K562 (cell line): ENCODE measurements around the gene SLFN12.

ENCODE experiments used
- CTCF ChIP-seq, 3 experiments: IDR thresholded peaks in 2 of 3; conservative IDR thresholded peaks in 1 of 3; 2 replicates each; pipeline ENCODE4 v1.5.1; 2011 to 2012; ENCODE audit warnings: low read length in 3 of 3, mild to moderate bottlenecking in 3 of 3, control low read depth in 2 of 3, improper control_type of control experiment in 1 of 3, inconsistent platforms in 1 of 3, low read depth in 1 of 3, mixed read lengths in 1 of 3, moderate library complexity in 1 of 3; ENCODE audit not compliant: insufficient read depth in 2 of 3
- EP300 ChIP-seq: IDR thresholded peaks from 2 replicates; pipeline ENCODE4 v1.6.1; 2012; ENCODE audit warnings: low read length, improper control_type of control experiment
- NR2C1 ChIP-seq, 2 experiments: fragments of 450-650 bp; IDR thresholded peaks; 2 replicates each; pipeline ENCODE4 v1.6.1; 2017; ENCODE audit warnings: mild to moderate bottlenecking in 2 of 2, antibody characterized with exemption in 1 of 2, inconsistent platforms in 1 of 2, missing compliant biosample characterization in 1 of 2, missing genetic modification characterization in 1 of 2
- POLR2A ChIP-seq: fragments of 450-650 bp; conservative IDR thresholded peaks from 2 replicates; pipeline ENCODE4 v1.6.1; 2016
- RUNX1 ChIP-seq: sonication (generic); IDR thresholded peaks from 2 replicates; pipeline ENCODE4 v1.6.1; 2016; ENCODE audit warnings: antibody characterized with exemption, low read depth
- TARDBP ChIP-seq: fragments of 450-650 bp; IDR thresholded peaks from 2 replicates; pipeline ENCODE4 v1.6.1; 2016
- TRIM28 ChIP-seq: fragments of 450-650 bp; IDR thresholded peaks from 2 replicates; pipeline ENCODE4 v1.6.1; 2017
- ZBTB8A ChIP-seq: fragments of 450-650 bp; IDR thresholded peaks from 2 replicates; pipeline ENCODE4 v1.6.1; 2018; ENCODE audit warnings: mild to moderate bottlenecking, moderate library complexity; ENCODE audit not compliant: partially characterized antibody
- ZNF274 ChIP-seq: IDR thresholded peaks from 2 replicates; pipeline ENCODE4 v1.6.1; 2011; ENCODE audit warnings: low read depth, mild to moderate bottlenecking, low read length, moderate library complexity, borderline replicate concordance
- TF ChIP-seq, protein P1 (sequence below): fragments of 150-350 bp; conservative IDR thresholded peaks from 2 replicates; pipeline ENCODE4 v1.6.1; 2014; ENCODE audit warnings: low read length
- TF ChIP-seq, protein P2 (sequence below): sonication (generic); formaldehyde crosslinking; IDR thresholded peaks from 2 replicates; pipeline ENCODE4 v1.8.1; 2023; ENCODE audit warnings: mild to moderate bottlenecking, missing genetic modification reagents

DNA sequence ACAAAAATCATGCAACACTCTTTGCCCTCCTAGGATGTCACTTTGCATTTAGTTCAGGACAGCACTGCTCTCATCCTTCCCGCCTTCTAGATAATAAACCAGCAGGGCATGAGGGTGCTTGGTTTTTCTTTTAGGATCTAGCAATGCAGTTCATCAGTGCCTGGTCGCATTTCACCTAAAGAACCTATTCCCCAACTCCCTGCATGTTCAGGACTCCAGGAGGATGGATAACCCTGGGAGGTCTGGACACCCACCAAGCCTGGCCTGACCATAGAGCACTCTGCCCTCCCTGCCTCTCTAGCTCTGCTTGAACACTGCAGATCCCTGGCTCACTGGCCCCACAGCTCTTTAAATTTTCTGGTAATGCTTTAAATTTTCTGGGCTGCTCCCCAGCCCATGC lies 2.6 kb downstream of the SLFN12 start:
- TF ChIP-seq NR2C1 (IDR thresholded peaks at IDR 0.05) (no peak), NR2C1 (tag; IDR thresholded peaks at IDR 0.05) (no peak), TRIM28 (no peak), RUNX1 (no peak), ZNF274 (no peak), ZBTB8A (no peak), POLR2A (no peak), CTCF (IDR thresholded peaks at IDR 0.05 in 2 of 3, conservative IDR thresholded peaks at IDR 0.05 in 1 of 3; ENCODE audit: insufficient read depth in 2 of 3, low read depth in 1 of 3, low read length in 3 of 3) (no peak), TARDBP (no peak), EP300 (no peak)
- TF ChIP-seq, protein P1, sequence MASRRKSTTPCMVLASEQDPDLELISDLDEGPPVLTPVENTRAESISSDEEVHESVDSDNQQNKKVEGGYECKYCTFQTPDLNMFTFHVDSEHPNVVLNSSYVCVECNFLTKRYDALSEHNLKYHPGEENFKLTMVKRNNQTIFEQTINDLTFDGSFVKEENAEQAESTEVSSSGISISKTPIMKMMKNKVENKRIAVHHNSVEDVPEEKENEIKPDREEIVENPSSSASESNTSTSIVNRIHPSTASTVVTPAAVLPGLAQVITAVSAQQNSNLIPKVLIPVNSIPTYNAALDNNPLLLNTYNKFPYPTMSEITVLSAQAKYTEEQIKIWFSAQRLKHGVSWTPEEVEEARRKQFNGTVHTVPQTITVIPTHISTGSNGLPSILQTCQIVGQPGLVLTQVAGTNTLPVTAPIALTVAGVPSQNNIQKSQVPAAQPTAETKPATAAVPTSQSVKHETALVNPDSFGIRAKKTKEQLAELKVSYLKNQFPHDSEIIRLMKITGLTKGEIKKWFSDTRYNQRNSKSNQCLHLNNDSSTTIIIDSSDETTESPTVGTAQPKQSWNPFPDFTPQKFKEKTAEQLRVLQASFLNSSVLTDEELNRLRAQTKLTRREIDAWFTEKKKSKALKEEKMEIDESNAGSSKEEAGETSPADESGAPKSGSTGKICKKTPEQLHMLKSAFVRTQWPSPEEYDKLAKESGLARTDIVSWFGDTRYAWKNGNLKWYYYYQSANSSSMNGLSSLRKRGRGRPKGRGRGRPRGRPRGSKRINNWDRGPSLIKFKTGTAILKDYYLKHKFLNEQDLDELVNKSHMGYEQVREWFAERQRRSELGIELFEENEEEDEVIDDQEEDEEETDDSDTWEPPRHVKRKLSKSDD, result no peak
- TF ChIP-seq, protein P2, sequence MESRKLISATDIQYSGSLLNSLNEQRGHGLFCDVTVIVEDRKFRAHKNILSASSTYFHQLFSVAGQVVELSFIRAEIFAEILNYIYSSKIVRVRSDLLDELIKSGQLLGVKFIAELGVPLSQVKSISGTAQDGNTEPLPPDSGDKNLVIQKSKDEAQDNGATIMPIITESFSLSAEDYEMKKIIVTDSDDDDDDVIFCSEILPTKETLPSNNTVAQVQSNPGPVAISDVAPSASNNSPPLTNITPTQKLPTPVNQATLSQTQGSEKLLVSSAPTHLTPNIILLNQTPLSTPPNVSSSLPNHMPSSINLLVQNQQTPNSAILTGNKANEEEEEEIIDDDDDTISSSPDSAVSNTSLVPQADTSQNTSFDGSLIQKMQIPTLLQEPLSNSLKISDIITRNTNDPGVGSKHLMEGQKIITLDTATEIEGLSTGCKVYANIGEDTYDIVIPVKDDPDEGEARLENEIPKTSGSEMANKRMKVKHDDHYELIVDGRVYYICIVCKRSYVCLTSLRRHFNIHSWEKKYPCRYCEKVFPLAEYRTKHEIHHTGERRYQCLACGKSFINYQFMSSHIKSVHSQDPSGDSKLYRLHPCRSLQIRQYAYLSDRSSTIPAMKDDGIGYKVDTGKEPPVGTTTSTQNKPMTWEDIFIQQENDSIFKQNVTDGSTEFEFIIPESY (CRISPR knock-in tag), result no peak
